IMR-90 (cell line): ENCODE measurements around the gene KRTAP10-6. TPM values are rescaled to one million over a fixed set of nuclear protein-coding genes. Genes with fewer than 3 reads are reported as not detected.
"Not testable (repeated sequence)": the region's sequence is repeated elsewhere in the genome, so short reads cannot be mapped to it uniquely, and the experiment has no call there.

ENCODE experiments used
- ATAC-seq: fragments of 200-7000 bp; cut with Tn5 transposase; 2 replicates; pipeline ENCODE4 v1.9.1; 2020; ENCODE audit warnings: low read depth, mild to moderate bottlenecking, moderate library complexity
- BruUV-seq: library from RNA; stranded (reverse); fragments of 400-500 nt; replicated peaks from 2 replicates; lab custom pipeline; 2021; lab: Mats Ljungman, UMichigan
- CTCF ChIA-PET: fragments of 300-600 bp; formaldehyde crosslinking; extraction: SDS; loops from one replicate; lab custom pipeline; 2021; ENCODE audit warnings: antibody characterized with exemption; lab: Yijun Ruan, JAX
- POLR2A ChIA-PET: fragments of 300-600 bp; sonication (Branson Sonifier 250); formaldehyde crosslinking; loops from one replicate; lab custom pipeline; 2022; ENCODE audit warnings: antibody characterized with exemption; ENCODE audit not compliant: unreplicated experiment; lab: Charles Lee
- DNase-seq: peaks from one replicate; pipeline ENCODE4 v3.0.0; 2013
- H2AFZ ChIP-seq: replicated peaks from 2 replicates; pipeline ENCODE3; 2013; ENCODE audit warnings: low read length, mild to moderate bottlenecking; ENCODE audit not compliant: poor library complexity
- H2AK5ac ChIP-seq: 2 replicates; pipeline ENCODE4 v1.6.1; 2013; ENCODE audit warnings: low read depth, low read length, inconsistent platforms
- H2AK9ac ChIP-seq: replicated peaks from 2 replicates; pipeline ENCODE3; 2013; ENCODE audit warnings: mild to moderate bottlenecking, low read depth, low read length, moderate library complexity; ENCODE audit not compliant: poor library complexity
- H2BK120ac ChIP-seq: 2 replicates; pipeline ENCODE4 v1.6.1; 2013; ENCODE audit warnings: low read depth, low read length, inconsistent platforms
- H2BK15ac ChIP-seq: 3 replicates; pipeline ENCODE4 v1.6.1; 2013; ENCODE audit warnings: low read depth, low read length, inconsistent platforms
- H2BK20ac ChIP-seq: 2 replicates; pipeline ENCODE4 v1.6.1; 2013; ENCODE audit warnings: low read depth, mild to moderate bottlenecking, inconsistent platforms, low read length, moderate library complexity
- H2BK5ac ChIP-seq: 2 replicates; pipeline ENCODE4 v1.6.1; 2013; ENCODE audit warnings: mild to moderate bottlenecking, low read depth, low read length, inconsistent platforms; ENCODE audit not compliant: poor library complexity, severe bottlenecking
- H3K14ac ChIP-seq: replicated peaks from 2 replicates; pipeline ENCODE4 v1.6.1; 2013; ENCODE audit warnings: low read depth, low read length, inconsistent platforms
- H3K18ac ChIP-seq: 2 replicates; pipeline ENCODE4 v1.6.1; 2013; ENCODE audit warnings: low read depth, low read length, control low read depth
- H3K23ac ChIP-seq: 2 replicates; pipeline ENCODE4 v1.6.1; 2013; ENCODE audit warnings: low read depth, low read length, inconsistent platforms
- H3K27ac ChIP-seq: 2 replicates; pipeline ENCODE4 v1.5.1; 2013; ENCODE audit warnings: mild to moderate bottlenecking, control low read depth, low read length; ENCODE audit not compliant: insufficient read depth
- H3K27me3 ChIP-seq: 2 replicates; pipeline ENCODE4 v1.6.1; 2013; ENCODE audit warnings: low read length; ENCODE audit not compliant: control insufficient read depth, insufficient read depth
- H3K36me3 ChIP-seq: 2 replicates; pipeline ENCODE4 v1.6.1; 2013; ENCODE audit warnings: low read length, mixed read lengths; ENCODE audit not compliant: control insufficient read depth, insufficient read depth
- H3K4ac ChIP-seq: 2 replicates; pipeline ENCODE4 v1.6.1; 2013; ENCODE audit warnings: low read depth, low read length, inconsistent platforms
- H3K4me1 ChIP-seq: 2 replicates; pipeline ENCODE4 v1.6.1; 2013; ENCODE audit warnings: low read length, mixed read lengths; ENCODE audit not compliant: control insufficient read depth, insufficient read depth
- H3K4me2 ChIP-seq: 2 replicates; pipeline ENCODE4 v1.6.1; 2013; ENCODE audit warnings: low read depth, mild to moderate bottlenecking, control low read depth, low read length, moderate library complexity
- H3K4me3 ChIP-seq: 2 replicates; pipeline ENCODE4 v1.5.1; 2013; ENCODE audit warnings: low read depth, mild to moderate bottlenecking, control low read depth, low read length, moderate library complexity; ENCODE audit not compliant: insufficient read depth
- H3K56ac ChIP-seq: 2 replicates; pipeline ENCODE4 v1.6.1; 2013; ENCODE audit warnings: low read length, inconsistent platforms; ENCODE audit not compliant: insufficient read depth; ENCODE audit errors: extremely low read depth
- H3K79me1 ChIP-seq, 2 experiments: 2 replicates each; pipeline ENCODE4 v1.6.1; 2013; ENCODE audit warnings: low read length in 2 of 2, inconsistent platforms in 1 of 2, low read depth in 1 of 2
- H3K9ac ChIP-seq: 2 replicates; pipeline ENCODE4 v1.6.1; 2013; ENCODE audit warnings: low read depth, low read length, control low read depth
- H3K9me1 ChIP-seq: 2 replicates; pipeline ENCODE4 v1.6.1; 2013; ENCODE audit warnings: low read length, inconsistent platforms; ENCODE audit not compliant: insufficient read depth
- H3K9me3 ChIP-seq: 2 replicates; pipeline ENCODE4 v1.6.1; 2013; ENCODE audit warnings: low read length; ENCODE audit not compliant: control insufficient read depth, insufficient read depth
- H4K20me1 ChIP-seq: 2 replicates; pipeline ENCODE4 v1.6.1; 2013; ENCODE audit warnings: low read length, inconsistent platforms; ENCODE audit not compliant: insufficient read depth
- H4K5ac ChIP-seq: 2 replicates; pipeline ENCODE4 v1.6.1; 2013; ENCODE audit warnings: mild to moderate bottlenecking, low read depth, low read length, control low read depth
- H4K8ac ChIP-seq, 2 experiments: 2 replicates each; pipeline ENCODE4 v1.6.1; 2013; ENCODE audit warnings: low read depth in 2 of 2, low read length in 2 of 2, control low read depth in 1 of 2, inconsistent platforms in 1 of 2
- H4K91ac ChIP-seq: 2 replicates; pipeline ENCODE4 v1.6.1; 2013; ENCODE audit warnings: low read depth, low read length, inconsistent platforms; ENCODE audit not compliant: insufficient read depth
- WGBS, 2 experiments: methylation state at CpG; one replicate each; pipeline versions ENCODE4 v1.1.5 to v1.1.7; 2013; ENCODE audit warnings: missing lambda C conversion rate in 2 of 2; ENCODE audit not compliant: insufficient read length in 1 of 2; ENCODE audit errors: extremely low coverage in 2 of 2; 5-methylcytosine and 5-hydroxymethylcytosine counted together
- dilution Hi-C: fragments of 300-500 bp; cut with HindIII; formaldehyde crosslinking; loops from one replicate; pipeline ENCODE4 v1.14.3; 2018; ENCODE audit warnings: low sequenced_read_pairs; ENCODE audit not compliant: unreplicated experiment
- in situ Hi-C: fragments of 300-500 bp; cut with MboI; formaldehyde crosslinking; loops from 3 replicates; pipeline ENCODE4 v1.14.3; 2019; ENCODE audit warnings: low sequenced_read_pairs, inconsistent platforms, mixed read lengths
- intact Hi-C: fragments of 100-400 bp; cut with micrococcal nuclease; formaldehyde crosslinking; loops from 2 replicates; pipeline ENCODE4 v1.10.0; 2022
- polyA plus RNA-seq, 3 experiments: library from polyadenylated mRNA; depleted of rRNA; stranded (reverse); fragments of >200 nt; gene quantifications; 2 replicates each; pipeline ENCODE4 v1.2.3, GENCODE V29; 2012; ENCODE audit warnings: low replicate concordance in 1 of 3
- total RNA-seq: library from RNA; depleted of rRNA; stranded (reverse); fragments of >200 nt; gene quantifications from 2 replicates; pipeline ENCODE4 v1.2.3, GENCODE V29; 2012

KRTAP10-6 gene
- total and polyA plus RNA-seq, 2 of the 4 experiments (the other 2 are of a cell fraction) = not detected

DNA sequence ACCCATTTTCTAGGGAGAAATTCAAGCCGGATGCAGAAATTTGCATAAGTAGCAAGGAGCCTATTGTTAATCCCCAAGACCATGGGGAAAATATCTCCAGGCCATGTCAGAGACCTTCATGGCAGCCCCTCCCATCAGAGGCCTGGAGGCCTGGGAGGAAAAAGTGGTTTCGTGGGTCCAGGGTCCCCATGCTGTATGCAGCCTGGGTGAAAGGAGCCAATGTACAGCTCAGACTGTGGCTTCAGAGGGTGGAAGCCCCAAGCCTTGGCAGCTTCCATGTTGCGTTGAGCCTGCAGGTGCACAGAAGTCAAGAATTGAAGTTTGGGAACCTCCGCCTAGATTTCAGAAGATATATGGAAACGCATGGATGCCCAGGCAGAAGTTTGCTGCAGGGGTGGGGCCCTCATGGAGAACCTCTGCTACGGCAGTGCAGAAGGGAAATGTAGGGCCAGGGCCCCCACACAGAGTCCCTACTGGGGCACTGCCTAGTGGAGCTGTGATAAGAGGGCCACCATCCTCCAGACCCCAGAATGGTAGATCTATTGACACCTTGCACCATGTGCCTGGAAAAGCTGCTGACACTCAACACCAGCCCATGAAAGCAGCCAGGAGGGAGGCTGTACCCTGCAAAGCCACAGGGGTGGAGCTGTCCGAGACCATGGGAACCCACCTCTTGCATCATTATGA is 18.0 kb upstream of the KRTAP10-6 start:
- H3K14ac ChIP-seq, H3K56ac ChIP-seq, DNase-seq, ATAC-seq, H3K4ac ChIP-seq, H3K36me3 ChIP-seq, dilution Hi-C loops, H4K91ac ChIP-seq, intact Hi-C loops, H3K79me1 ChIP-seq, H3K27ac ChIP-seq, H2AK9ac ChIP-seq, H3K23ac ChIP-seq, H3K27me3 ChIP-seq, H3K4me3 ChIP-seq, POLR2A ChIA-PET, H3K9ac ChIP-seq, in situ Hi-C loops, H2AFZ ChIP-seq, H3K4me1 ChIP-seq, H3K18ac ChIP-seq, H4K5ac ChIP-seq, CTCF ChIA-PET, H2BK120ac ChIP-seq, H2BK15ac ChIP-seq, BruUV-seq, H2BK5ac ChIP-seq, H3K4me2 ChIP-seq, H3K9me1 ChIP-seq, H2AK5ac ChIP-seq, H2BK20ac ChIP-seq, H4K20me1 ChIP-seq, H4K8ac ChIP-seq: not testable (repeated sequence)
- H3K9me3 ChIP-seq = peaks cover 13% of the 10 kb centered on the region
- no CpG with 5 or more reads among the region's 7 CpGs for WGBS, 2 experiments
